ENCODE data around the gene NDC1. TPM values are rescaled to one million over a fixed set of nuclear protein-coding genes. Genes with fewer than 3 reads are reported as not detected.

NDC1 gene
- total and polyA plus RNA-seq, 7 donors = 3.0 to 12.1 (median 5.7) TPM

- no peak overlapping the region for H3K4me3 ChIP-seq
- no peaks in the 10 kb centered on the region for H3K27me3 ChIP-seq (ENCODE audit: insufficient read depth in 3 of 3, low read length in 2 of 3)
- 92 to 95% (median 94%) methylated on average over 11 of the region's 11 CpGs for WGBS, 3 donors
- intact Hi-C loops (cut with DNase I) = no loop called here
- no peaks in the 10 kb centered on the region for H3K9me3 ChIP-seq
- H3K36me3 ChIP-seq (ENCODE audit: insufficient read depth in 1 of 2, low read depth in 1 of 2) = peaks cover 0 to 6% of the 10 kb centered on the region in 2 donors
- no peaks in the 10 kb centered on the region for H3K4me1 ChIP-seq
- DNase-seq (no peak), ATAC-seq (no peak)
- H3K27ac ChIP-seq = no peak overlapping the region
- TF ChIP-seq CTCF (IDR thresholded peaks at IDR 0.05) = no peak
These were observed 3.3 kb downstream of the NDC1 start for GRCh38 chr1:53834776-53835175.

- H3K27me3 ChIP-seq (ENCODE audit: insufficient read depth in 3 of 3, low read length in 2 of 3) = no peaks in the 10 kb centered on the region
- DNase-seq (no peak), ATAC-seq (no peak)
- no peak for TF ChIP-seq CTCF (IDR thresholded peaks at IDR 0.05)
- H3K36me3 ChIP-seq (ENCODE audit: insufficient read depth in 1 of 2, low read depth in 1 of 2) = peaks cover 3 to 11% of the 10 kb centered on the region in 2 donors
- no peak overlapping the region for H3K4me3 ChIP-seq
- no peaks in the 10 kb centered on the region for H3K4me1 ChIP-seq
- H3K27ac ChIP-seq = no peak overlapping the region
- no peaks in the 10 kb centered on the region for H3K9me3 ChIP-seq
- WGBS, 3 donors = 89 to 96% (median 94%) methylated on average over 4 of the region's 4 CpGs
- intact Hi-C loops (cut with DNase I) = no loop called here
These were observed 4.7 kb downstream of the NDC1 start for GRCh38 chr1:53833393-53833792.

- Histone ChIP-seq H3K36me3 (ENCODE audit: insufficient read depth in 1 of 2, low read depth in 1 of 2) (peaks cover 3 to 59% of the 10 kb centered on the region in 2 donors), H3K4me1 (no peaks in the 10 kb centered on the region)
These were observed 11.7 kb downstream of the NDC1 start for GRCh38 chr1:53826367-53826766.

GRCh38 chr1:53825306-53825705, 12.8 kb downstream of the NDC1 start:
- H3K4me1 ChIP-seq = no peaks in the 10 kb centered on the region
- ATAC-seq (no peak), DNase-seq (no peak)
- H3K4me3 ChIP-seq = no peak overlapping the region
- no peaks in the 10 kb centered on the region for H3K27me3 ChIP-seq (ENCODE audit: insufficient read depth in 3 of 3, low read length in 2 of 3)
- H3K9me3 ChIP-seq = no peaks in the 10 kb centered on the region
- intact Hi-C loops (cut with DNase I) = no loop called here
- WGBS, 3 donors = 96 to 100% (median 97%) methylated on average over 6 of the region's 6 CpGs
- H3K36me3 ChIP-seq (ENCODE audit: insufficient read depth in 1 of 2, low read depth in 1 of 2) = peaks cover 3 to 59% of the 10 kb centered on the region in 2 donors
- H3K27ac ChIP-seq = no peak overlapping the region
- TF ChIP-seq CTCF (IDR thresholded peaks at IDR 0.05) = no peak

More at GRCh38 chr1:53826367-53826766, 11.7 kb downstream of the NDC1 start:
- WGBS, 3 donors = 96 to 98% (median 96%) methylated on average over 2 of the region's 2 CpGs
- Histone ChIP-seq H3K27me3 (ENCODE audit: insufficient read depth in 3 of 3, low read length in 2 of 3) (no peaks in the 10 kb centered on the region), H3K27ac (no peak overlapping the region), H3K4me3 (no peak overlapping the region), H3K9me3 (no peaks in the 10 kb centered on the region)
- DNase-seq (no peak), ATAC-seq (no peak)
- intact Hi-C loops (cut with DNase I) = no loop called here
- no peak for TF ChIP-seq CTCF (IDR thresholded peaks at IDR 0.05)

- Histone ChIP-seq H3K36me3 (ENCODE audit: insufficient read depth in 1 of 2, low read depth in 1 of 2) (peaks cover 0 to 65% of the 10 kb centered on the region in 2 donors), H3K9me3 (no peaks in the 10 kb centered on the region), H3K27me3 (ENCODE audit: insufficient read depth in 3 of 3, low read length in 2 of 3) (no peaks in the 10 kb centered on the region), H3K4me1 (no peaks in the 10 kb centered on the region), H3K4me3 (no peak overlapping the region), H3K27ac (no peak overlapping the region)
- WGBS, 3 donors = 77 to 85% (median 80%) methylated on average over 3 of the region's 3 CpGs
- TF ChIP-seq CTCF (IDR thresholded peaks at IDR 0.05) = no peak
- ATAC-seq (no peak), DNase-seq (no peak)
- intact Hi-C loops (cut with DNase I) = no loop called here
These were observed 15.2 kb downstream of the NDC1 start for GRCh38 chr1:53822931-53823330.

All from psoas muscle (tissue), 8 donors.